Psoas muscle (tissue), 8 donors: Measurements from ENCODE around the gene ETV7. TPM values are rescaled to one million over a fixed set of nuclear protein-coding genes. Genes with fewer than 3 reads are reported as not detected.
A peak's percentile ranks its signal among the peaks of the same experiment; 100 is the strongest.

Experiments used
- ATAC-seq, 4 donors: fragments of 200-7000 bp; cut with Tn5 transposase; one replicate each; pipeline ENCODE4 v1.9.1; 2020; ENCODE audit warnings: moderate library complexity in 3 of 4, mild to moderate bottlenecking in 2 of 4
- DNase-seq, 2 donors: peaks; one replicate each; pipeline ENCODE4 v3.0.0-alpha.2; 2020
- H3K27ac ChIP-seq: fragments of 200-600 bp; one replicate; pipeline ENCODE4 v1.8.0; 2022
- H3K27me3 ChIP-seq, 3 donors: fragments of 200-600 bp in 1 of 3; one replicate each; pipeline versions ENCODE4 v1.6.1 to v1.8.0; 2013 to 2022; ENCODE audit warnings: low read length in 2 of 3, mild to moderate bottlenecking in 2 of 3, moderate library complexity in 1 of 3; ENCODE audit not compliant: insufficient read depth in 3 of 3
- H3K36me3 ChIP-seq, 2 donors: fragments of 200-600 bp in 1 of 2; one replicate each; pipeline versions ENCODE4 v1.6.1 to v1.8.0; 2013 to 2022; ENCODE audit warnings: low read depth in 1 of 2, mild to moderate bottlenecking in 1 of 2, moderate library complexity in 1 of 2; ENCODE audit not compliant: insufficient read depth in 1 of 2
- H3K4me1 ChIP-seq: fragments of 200-600 bp; one replicate; pipeline ENCODE4 v1.8.0; 2022
- H3K4me3 ChIP-seq: fragments of 200-600 bp; one replicate; pipeline ENCODE4 v1.8.0; 2022; ENCODE audit warnings: mild to moderate bottlenecking
- H3K9me3 ChIP-seq: fragments of 200-600 bp; one replicate; pipeline ENCODE4 v1.8.0; 2022
- WGBS, 3 donors: extraction: QIAGEN DNeasy Blood & Tissue Kit; methylation state at CpG; one replicate each; pipeline versions ENCODE4 v1.1.6 to v1.1.7; 2013; 5-methylcytosine and 5-hydroxymethylcytosine counted together
- intact Hi-C, 2 donors: fragments of 100-400 bp; cut with DNase I; formaldehyde crosslinking; loops; one replicate each; pipeline versions ENCODE4 v1.11.0 to v1.14.2; 2022
- polyA plus RNA-seq, 3 donors: library from polyadenylated mRNA; stranded (reverse); fragments of 200-250 nt; gene quantifications; one replicate each; pipeline ENCODE4 v1.2.3, GENCODE V29; 2013
- total RNA-seq, 4 donors: library from RNA; stranded (reverse); fragmentation: NEBNext Ultra II Directional in 2 of 4; extraction: Animal tissue kit (Norgen Biotek cat#: 25700) in 2 of 4; gene quantifications; one replicate each; pipeline versions ENCODE4 v1.2.1 to v1.2.4, GENCODE V29; 2021 to 2023
- TF ChIP-seq, protein P1 (sequence below): fragments of 200-600 bp; IDR thresholded peaks from one replicate; pipeline ENCODE4 v1.8.0; 2022; ENCODE audit warnings: antibody characterized with exemption
- donor health status: healthy with polysubstance abuse.
- donor health status: DM: no; HTN: no; CAD: no; lungs with moderate emphysema.
- donor health status: Bipolar disorder and iron deficiency.
- donor health status: healthy.
- donor health status: DM: yes; HTN: yes; CAD: no.
- donor health status: DM: no; HTN: no; CAD: no.
- donor health status: DM: no; HTN: no; CAD: no.
- donor health status: DM: yes; HTN: yes; CAD: no.

ETV7 gene
- total and polyA plus RNA-seq, 7 donors = 0.06 to 0.09 TPM; not detected in 5

DNA sequence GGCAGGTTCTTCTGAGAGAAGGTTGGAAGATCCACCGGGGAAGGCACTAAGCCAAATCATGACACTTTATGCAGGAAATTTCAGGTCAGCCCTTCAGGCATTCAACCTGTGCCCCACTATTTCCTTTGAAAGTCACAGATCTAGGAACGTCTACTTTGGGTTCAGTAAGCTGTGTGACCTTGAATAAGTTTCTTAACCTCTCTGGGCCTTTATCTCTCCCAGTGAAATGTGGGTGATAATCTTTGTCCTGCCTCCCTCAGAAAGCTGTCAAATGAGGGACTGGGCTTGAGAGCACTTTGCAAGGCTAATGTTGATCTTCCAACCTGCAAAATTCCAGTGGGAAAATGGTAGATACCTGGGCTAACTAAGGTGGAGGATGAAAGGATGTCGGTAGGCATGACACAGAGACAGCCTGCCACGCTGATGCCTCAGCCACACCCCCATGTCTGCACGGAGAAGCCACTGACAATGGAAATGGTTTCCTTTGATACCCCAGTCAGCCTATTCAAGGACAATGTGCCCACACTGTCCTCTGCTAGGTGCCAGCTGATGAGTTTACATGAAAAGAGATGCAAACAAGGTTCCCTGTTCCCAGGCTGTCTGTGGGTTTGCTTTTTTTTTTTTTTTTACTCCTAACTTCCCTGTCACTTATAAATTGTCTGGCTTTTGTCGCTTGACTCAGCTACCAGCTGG lies 60.1 kb downstream of the ETV7 start:
- WGBS, 3 donors = 42 to 57% (median 47%) methylated on average over 6 of the region's 6 CpGs
- ATAC-seq = no peak

DNA sequence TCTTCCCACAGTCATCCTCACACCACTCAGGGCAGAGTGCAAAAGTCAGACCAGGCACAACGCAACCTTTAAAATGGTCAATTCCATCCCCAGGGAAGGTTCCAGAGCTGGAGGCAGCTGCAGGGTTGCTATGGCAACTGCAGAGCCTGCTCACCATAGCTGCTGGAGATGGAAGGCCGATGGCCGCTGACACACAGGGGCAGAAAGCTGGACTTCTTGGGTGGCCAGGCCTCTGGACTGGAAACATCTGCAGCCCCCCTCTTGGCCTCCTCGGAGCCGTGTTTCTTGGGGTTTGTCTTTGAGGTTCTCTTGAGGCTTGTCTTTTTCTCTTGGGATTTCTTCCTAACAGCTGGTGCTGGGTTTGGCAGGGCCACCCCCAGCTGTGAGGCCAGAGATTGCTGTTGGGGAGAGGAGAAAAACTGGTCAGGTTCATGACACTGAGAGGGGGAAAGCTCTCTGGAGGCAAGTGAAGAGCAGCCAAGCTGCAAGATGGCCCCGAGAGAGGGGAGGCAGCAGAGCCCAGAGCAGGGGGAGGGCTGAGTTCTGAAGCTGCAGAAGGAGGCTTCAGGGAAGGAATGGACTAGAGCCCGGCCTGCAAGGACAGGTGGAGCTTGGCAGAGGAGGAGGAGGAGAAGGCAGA lies 61.0 kb downstream of the ETV7 start:
- 34 to 48% (median 36%) methylated on average over 7 of the region's 7 CpGs for WGBS, 3 donors
- TF ChIP-seq, protein P1, sequence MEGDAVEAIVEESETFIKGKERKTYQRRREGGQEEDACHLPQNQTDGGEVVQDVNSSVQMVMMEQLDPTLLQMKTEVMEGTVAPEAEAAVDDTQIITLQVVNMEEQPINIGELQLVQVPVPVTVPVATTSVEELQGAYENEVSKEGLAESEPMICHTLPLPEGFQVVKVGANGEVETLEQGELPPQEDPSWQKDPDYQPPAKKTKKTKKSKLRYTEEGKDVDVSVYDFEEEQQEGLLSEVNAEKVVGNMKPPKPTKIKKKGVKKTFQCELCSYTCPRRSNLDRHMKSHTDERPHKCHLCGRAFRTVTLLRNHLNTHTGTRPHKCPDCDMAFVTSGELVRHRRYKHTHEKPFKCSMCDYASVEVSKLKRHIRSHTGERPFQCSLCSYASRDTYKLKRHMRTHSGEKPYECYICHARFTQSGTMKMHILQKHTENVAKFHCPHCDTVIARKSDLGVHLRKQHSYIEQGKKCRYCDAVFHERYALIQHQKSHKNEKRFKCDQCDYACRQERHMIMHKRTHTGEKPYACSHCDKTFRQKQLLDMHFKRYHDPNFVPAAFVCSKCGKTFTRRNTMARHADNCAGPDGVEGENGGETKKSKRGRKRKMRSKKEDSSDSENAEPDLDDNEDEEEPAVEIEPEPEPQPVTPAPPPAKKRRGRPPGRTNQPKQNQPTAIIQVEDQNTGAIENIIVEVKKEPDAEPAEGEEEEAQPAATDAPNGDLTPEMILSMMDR = no peak
- H3K36me3 ChIP-seq = no peaks in the 10 kb centered on the region
- peaks cover 0 to 4% (median 0%) of the 10 kb centered on the region in 3 donors for H3K27me3 ChIP-seq
- H3K4me3 ChIP-seq = no peak overlapping the region
- no peaks in the 10 kb centered on the region for H3K4me1 ChIP-seq
- intact Hi-C loops = loop anchor here in 1 of 2 donors (2.0 kb wide), 1 partner anchor 60 kb away; no protein-coding TSS in a partner anchor
- ATAC-seq = peak in 1 of 4 donors; percentile 53
- DNase-seq = peak in 1 of 2 donors; percentile 64
- no peaks in the 10 kb centered on the region for H3K9me3 ChIP-seq
- H3K27ac ChIP-seq = no peak overlapping the region

More for the DNA sequence above, 60.1 kb downstream of the ETV7 start:
- H3K4me3 ChIP-seq = no peak overlapping the region
- TF ChIP-seq, protein P1 = no peak
- no peak overlapping the region for H3K27ac ChIP-seq
- H3K27me3 ChIP-seq = peaks cover 0 to 4% (median 3%) of the 10 kb centered on the region in 3 donors
- H3K9me3 ChIP-seq = no peaks in the 10 kb centered on the region
- no peaks in the 10 kb centered on the region for H3K36me3 ChIP-seq
- DNase-seq = no peak
- H3K4me1 ChIP-seq = no peaks in the 10 kb centered on the region
- intact Hi-C loops = loop anchor here in 1 of 2 donors (2.0 kb wide), 1 partner anchor 61 kb away; no protein-coding TSS in a partner anchor

DNA sequence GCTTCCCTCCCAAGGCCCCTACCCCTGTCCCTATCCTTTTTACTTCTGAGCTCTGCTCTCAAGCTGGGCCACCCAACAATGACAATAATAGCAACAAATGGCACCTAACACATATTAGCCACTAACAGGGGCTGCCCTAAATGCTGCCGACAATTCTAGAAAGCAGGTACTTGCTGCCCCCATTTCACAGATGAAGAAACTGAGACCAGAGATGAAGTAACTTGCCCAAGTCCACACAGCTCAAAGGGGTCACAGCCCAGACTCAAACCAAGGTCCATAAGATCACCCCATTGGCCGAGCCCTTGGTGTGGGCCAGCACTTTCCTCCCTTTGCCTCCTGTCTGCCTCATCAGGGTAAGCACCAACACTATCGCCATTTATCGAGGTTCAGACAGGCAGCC lies 62.8 kb downstream of the ETV7 start:
- no peaks in the 10 kb centered on the region for H3K4me1 ChIP-seq
- WGBS, 3 donors = 89 to 93% (median 91%) methylated on average over 4 of the region's 4 CpGs
- H3K9me3 ChIP-seq = no peaks in the 10 kb centered on the region
- peaks cover 0 to 4% (median 0%) of the 10 kb centered on the region in 3 donors for H3K27me3 ChIP-seq
- no peak overlapping the region for H3K27ac ChIP-seq
- no peak overlapping the region for H3K4me3 ChIP-seq
- TF ChIP-seq, protein P1 = no peak
- H3K36me3 ChIP-seq = no peaks in the 10 kb centered on the region
- intact Hi-C loops = no loop called here
- ATAC-seq (no peak), DNase-seq (no peak)

DNA sequence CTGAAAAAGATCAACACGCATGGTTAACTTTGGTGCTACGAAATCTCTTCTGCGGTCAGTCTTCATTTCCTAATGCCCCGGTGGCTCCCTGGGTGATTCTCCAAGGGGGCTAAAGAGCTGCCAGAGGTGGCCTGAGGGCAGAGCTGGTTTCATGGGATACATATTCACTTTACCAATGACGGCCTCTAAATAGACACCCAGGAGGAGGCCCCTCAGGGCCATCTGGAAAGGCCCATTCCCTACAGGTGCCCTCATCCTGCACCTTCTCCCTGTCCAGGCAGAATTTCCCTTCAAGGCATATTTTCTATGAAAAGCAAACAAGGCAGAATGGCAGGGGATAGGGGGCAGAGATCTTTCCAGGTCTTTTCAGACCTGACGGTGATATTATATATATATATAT lies 63.3 kb downstream of the ETV7 start:
- intact Hi-C loops = no loop called here

More for the DNA sequence above, 63.3 kb downstream of the ETV7 start:
- 90 to 96% (median 92%) methylated on average over 6 of the region's 6 CpGs for WGBS, 3 donors
- Histone ChIP-seq H3K36me3 (no peaks in the 10 kb centered on the region), H3K9me3 (no peaks in the 10 kb centered on the region), H3K27me3 (peaks cover 0 to under 1% (median 0%) of the 10 kb centered on the region in 3 donors), H3K4me3 (no peak overlapping the region), H3K4me1 (no peaks in the 10 kb centered on the region), H3K27ac (no peak overlapping the region)
- TF ChIP-seq, protein P1 = no peak
- no peak for ATAC-seq
- DNase-seq = no peak
